HG03045 (cell line): ENCODE data around the gene CNTNAP2.

Experiments used
- ATAC-seq: cut with Tn5 transposase; IDR thresholded peaks from one replicate; pipeline ENCODE4 v1.9.1; 2021; ENCODE audit warnings: mild to moderate bottlenecking, moderate library complexity; ENCODE audit not compliant: unreplicated experiment

CNTNAP2 gene

GRCh38 chr7:147978651-147979050 is 1862.0 kb downstream of the CNTNAP2 start:
- no peak for ATAC-seq

- ATAC-seq = peak; percentile 71
Observed at GRCh38 chr7:147980826-147981813, 1864.5 kb downstream of the CNTNAP2 start.

- ATAC-seq = no peak
Observed at GRCh38 chr7:147982307-147982706, 1865.7 kb downstream of the CNTNAP2 start.

- no peak for ATAC-seq
Observed at GRCh38 chr7:147984265-147984664, 1867.7 kb downstream of the CNTNAP2 start.

- no peak for ATAC-seq
Observed at GRCh38 chr7:147990079-147990478, 1873.5 kb downstream of the CNTNAP2 start.

- no peak for ATAC-seq
Observed at GRCh38 chr7:147990942-147991341, 1874.3 kb downstream of the CNTNAP2 start.

GRCh38 chr7:147992698-147993097 is 1876.1 kb downstream of the CNTNAP2 start:
- ATAC-seq = no peak

- ATAC-seq = no peak
Observed at GRCh38 chr7:147997636-147998035, 1881.0 kb downstream of the CNTNAP2 start.

- no peak for ATAC-seq
Observed at GRCh38 chr7:147999962-148000361, 1883.4 kb downstream of the CNTNAP2 start.

GRCh38 chr7:148011753-148012152 is 1895.2 kb downstream of the CNTNAP2 start:
- ATAC-seq = no peak

- no peak for ATAC-seq
Observed at GRCh38 chr7:148014001-148014400, 1897.4 kb downstream of the CNTNAP2 start.

GRCh38 chr7:148014541-148014940 is 1897.9 kb downstream of the CNTNAP2 start:
- no peak for ATAC-seq

GRCh38 chr7:148017126-148017525 is 1900.5 kb downstream of the CNTNAP2 start:
- ATAC-seq = no peak

GRCh38 chr7:148020679-148021078 is 1904.1 kb downstream of the CNTNAP2 start:
- no peak for ATAC-seq

GRCh38 chr7:148021507-148022045 is 1905.0 kb downstream of the CNTNAP2 start:
- no peak for ATAC-seq

GRCh38 chr7:148022832-148023231 is 1906.2 kb downstream of the CNTNAP2 start:
- ATAC-seq = no peak

GRCh38 chr7:148026713-148027112 is 1910.1 kb downstream of the CNTNAP2 start:
- ATAC-seq = no peak

GRCh38 chr7:148028165-148028564 is 1911.6 kb downstream of the CNTNAP2 start:
- ATAC-seq = no peak

- no peak for ATAC-seq
Observed at GRCh38 chr7:148031019-148031418, 1914.4 kb downstream of the CNTNAP2 start.

- no peak for ATAC-seq
Observed at GRCh38 chr7:148031811-148032210, 1915.2 kb downstream of the CNTNAP2 start.

GRCh38 chr7:148035950-148036349 is 1919.3 kb downstream of the CNTNAP2 start:
- ATAC-seq = no peak

GRCh38 chr7:148037044-148037443 is 1920.4 kb downstream of the CNTNAP2 start:
- ATAC-seq = no peak
